ENCODE measurements around the gene DUOXA2.

DUOXA2 gene

GRCh38 chr15:45116482-45117307 lies 2.6 kb downstream of the DUOXA2 start:
- DNase-seq (ENCODE audit: low spot score) (no peak), FAIRE-seq (no peak)

GRCh38 chr15:45117308-45118130 lies 3.4 kb downstream of the DUOXA2 start:
- DNase-seq (ENCODE audit: low spot score) (no peak), FAIRE-seq (no peak)

GRCh38 chr15:45118131-45118588 lies 4.0 kb downstream of the DUOXA2 start:
- peak; percentile 69 for DNase-seq (ENCODE audit: low spot score)
- FAIRE-seq = no peak

DNA sequence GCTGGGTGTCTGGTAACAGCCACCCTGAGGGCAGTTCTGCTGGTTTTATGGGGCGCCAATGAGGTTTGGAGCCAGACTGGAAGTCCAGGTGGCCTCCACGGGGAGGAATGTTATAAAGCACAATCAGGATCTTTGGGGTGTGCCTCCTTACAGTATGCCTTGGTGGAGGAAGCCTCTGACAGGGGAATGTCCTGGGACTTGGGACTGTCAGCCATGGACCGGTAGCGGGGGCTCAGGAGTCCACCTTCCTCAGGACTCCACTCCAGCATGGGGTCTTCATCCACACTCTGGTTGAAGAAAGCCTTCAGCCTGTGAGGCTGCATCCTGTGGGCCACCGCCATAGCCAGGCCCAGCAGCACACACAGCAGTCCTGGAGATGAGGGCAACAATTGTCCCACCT lies 4.9 kb downstream of the DUOXA2 start:
- DNase-seq (ENCODE audit: low spot score) (no peak), FAIRE-seq (no peak)

DNA sequence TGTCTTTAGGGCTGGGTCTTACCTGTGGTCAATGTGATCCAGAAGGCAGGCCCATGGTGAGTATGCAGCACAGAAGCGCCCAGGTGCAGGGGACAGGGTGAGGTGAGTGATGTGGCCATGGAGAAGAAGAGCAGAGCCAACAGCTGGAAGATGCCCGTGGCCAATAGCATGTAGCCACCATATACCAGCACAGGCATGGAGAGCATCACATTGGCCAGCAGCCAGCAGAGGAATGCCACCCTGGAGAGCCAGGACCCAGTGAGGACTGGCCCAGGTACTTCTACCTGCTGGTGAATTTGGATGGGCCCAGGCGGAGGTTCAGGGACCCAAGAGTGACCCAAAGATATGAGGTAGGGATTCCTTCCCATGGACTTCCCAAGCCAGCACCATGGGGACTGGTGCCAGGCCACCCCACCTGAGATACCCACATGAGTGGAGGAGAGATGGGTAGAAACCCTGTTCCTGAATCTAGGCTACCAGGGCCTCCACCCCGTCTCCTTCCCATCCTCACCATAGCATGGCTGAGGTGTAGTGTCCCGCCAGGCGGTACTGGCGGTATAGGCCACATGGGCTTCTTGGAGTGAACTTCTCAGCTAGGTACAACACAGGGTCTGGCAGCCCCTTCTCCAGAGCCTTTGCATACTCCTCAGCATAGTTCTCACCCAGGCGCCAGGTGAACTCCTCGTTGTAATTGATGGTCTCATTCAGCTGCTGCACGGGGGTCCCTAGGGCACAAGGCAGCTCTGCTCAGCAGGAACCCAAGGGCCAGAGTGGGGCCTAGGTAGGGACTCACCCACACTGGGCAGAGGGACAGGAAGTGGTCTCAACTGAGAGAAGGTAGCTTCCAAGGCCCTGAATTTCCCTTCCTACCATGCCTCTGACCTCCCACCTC lies 6.2 kb downstream of the DUOXA2 start:
- no peak for DNase-seq (ENCODE audit: low spot score)
- no peak for FAIRE-seq

GRCh38 chr15:45121020-45121419 lies 6.9 kb downstream of the DUOXA2 start:
- no peak for DNase-seq (ENCODE audit: low spot score)
- FAIRE-seq = no peak

GRCh38 chr15:45121706-45122417 lies 7.7 kb downstream of the DUOXA2 start:
- FAIRE-seq (peak; percentile 78), DNase-seq (ENCODE audit: low spot score) (peak; percentile 83)

DNA sequence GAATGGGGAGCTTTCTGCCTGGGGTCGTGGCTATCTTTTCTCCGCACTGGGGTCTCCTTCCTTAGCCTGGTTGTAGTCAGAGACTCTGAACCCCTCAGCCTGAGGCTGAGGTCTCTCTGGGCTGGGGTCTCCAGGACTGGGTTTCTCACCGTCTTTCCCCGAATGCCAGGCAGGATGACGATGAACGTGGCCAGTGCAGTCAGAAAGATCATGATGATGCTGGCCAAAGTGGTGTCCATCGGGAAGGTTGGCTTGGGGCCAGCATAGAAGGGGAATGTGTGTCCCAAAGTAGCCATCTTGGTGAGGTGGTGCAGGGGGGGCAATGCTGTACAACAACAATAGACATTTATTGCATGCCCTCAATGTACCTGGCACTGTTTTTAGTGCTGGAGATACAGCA lies 8.6 kb downstream of the DUOXA2 start:
- FAIRE-seq (no peak), DNase-seq (ENCODE audit: low spot score) (no peak)

- DNase-seq (ENCODE audit: low spot score) (no peak), FAIRE-seq (no peak)
Observed at GRCh38 chr15:45123397-45123796, 9.3 kb downstream of the DUOXA2 start.

DNA sequence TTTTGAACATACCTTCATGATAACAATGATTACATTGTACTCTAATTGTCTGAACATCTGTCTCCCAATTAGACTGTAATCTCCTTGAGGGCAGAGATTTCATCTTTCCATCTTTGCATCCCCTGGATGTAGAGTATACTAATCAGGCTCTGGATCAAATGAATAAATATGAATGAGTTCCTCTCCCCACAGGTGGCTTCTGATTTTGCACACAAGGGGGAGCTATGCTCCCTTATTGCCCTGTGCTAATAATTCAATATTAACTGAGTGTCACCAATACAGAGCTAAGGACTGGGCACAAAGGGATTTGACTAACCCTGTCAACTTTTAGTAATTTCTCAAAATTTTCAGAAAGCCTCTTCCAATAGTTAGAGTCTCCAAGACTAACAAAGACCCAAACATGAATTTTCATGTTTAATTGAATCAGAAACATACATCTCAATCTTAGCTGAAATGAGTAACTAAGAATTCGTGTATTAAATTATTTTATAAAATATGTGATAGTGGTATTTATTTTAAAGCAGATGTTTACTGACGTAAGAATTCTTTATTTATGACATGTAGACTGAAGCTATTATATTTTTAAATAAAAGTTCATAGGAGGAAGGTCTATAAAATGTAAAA lies 12.5 kb downstream of the DUOXA2 start:
- DNase-seq (ENCODE audit: low spot score) = peak; percentile 22
- no peak for FAIRE-seq

- no peak for DNase-seq (ENCODE audit: low spot score)
- FAIRE-seq = no peak
Observed at GRCh38 chr15:45128971-45129639, 15.0 kb downstream of the DUOXA2 start.

DNA sequence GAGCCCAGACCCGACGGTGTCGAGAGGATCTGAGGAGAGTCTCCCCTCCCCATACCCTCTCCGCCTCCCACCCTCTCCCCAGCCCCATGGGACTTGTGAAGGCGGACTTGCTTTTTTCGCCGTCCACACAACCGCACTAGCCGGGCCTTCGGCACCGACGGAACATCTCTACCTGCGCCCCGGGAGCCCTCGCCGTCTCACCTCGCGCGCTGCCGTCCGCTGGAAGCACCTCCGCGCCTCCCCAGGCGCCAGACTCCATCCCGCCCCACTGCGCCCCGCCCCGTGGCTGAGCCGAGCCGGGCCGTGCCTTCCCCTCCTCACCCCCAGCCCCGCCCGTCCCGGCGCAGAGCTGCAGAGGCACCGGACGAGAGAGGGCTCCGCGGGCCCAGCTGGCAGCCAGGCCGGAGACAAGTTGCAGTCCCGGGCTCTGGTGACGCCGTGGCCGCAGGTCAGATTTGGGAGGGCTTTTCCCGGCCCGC lies 15.6 kb downstream of the DUOXA2 start, which contains the start of the genes DUOX1 and DUOXA1:
DUOX1 (plus strand) TSS at position 344 of the 479 bp plus-strand sequence. CDS start 1,973 bp downstream, outside the sequence.
DUOXA1 (minus strand) TSS at position 229 of the 479 bp plus-strand sequence. CDS start 6,865 bp downstream, outside the sequence.
- no peak for DNase-seq (ENCODE audit: low spot score)
- no peak for FAIRE-seq

GRCh38 chr15:45130291-45131000 lies 16.3 kb downstream of the DUOXA2 start:
- DNase-seq (ENCODE audit: low spot score) (no peak), FAIRE-seq (no peak)

- DNase-seq (ENCODE audit: low spot score) (no peak), FAIRE-seq (no peak)
Observed at GRCh38 chr15:45131510-45131909, 17.4 kb downstream of the DUOXA2 start.

- DNase-seq (ENCODE audit: low spot score) (no peak), FAIRE-seq (no peak)
Observed at GRCh38 chr15:45132844-45133560, 18.9 kb downstream of the DUOXA2 start.

GRCh38 chr15:45133561-45133920 lies 19.4 kb downstream of the DUOXA2 start:
- FAIRE-seq = no peak

DNA sequence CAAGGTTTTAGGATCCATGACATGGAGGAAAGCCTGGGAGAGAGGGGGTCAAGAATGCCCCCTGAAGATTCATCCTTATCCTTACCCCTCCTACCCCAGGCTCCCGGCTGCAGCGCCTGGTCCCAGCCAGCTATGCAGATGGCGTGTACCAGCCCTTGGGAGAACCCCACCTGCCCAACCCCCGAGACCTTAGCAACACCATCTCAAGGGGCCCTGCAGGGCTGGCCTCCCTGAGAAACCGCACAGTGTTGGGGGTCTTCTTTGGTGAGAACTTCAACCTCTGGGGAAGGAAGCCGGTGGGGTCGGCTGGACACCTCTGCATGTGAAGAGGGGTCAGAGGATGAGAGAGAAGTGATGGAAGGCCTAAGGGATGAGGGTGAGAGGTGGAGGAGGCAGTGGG lies 19.9 kb downstream of the DUOXA2 start:
- FAIRE-seq = no peak
- DNase-seq (ENCODE audit: low spot score) = no peak

More at GRCh38 chr15:45133561-45133920, 19.4 kb downstream of the DUOXA2 start:
- no peak for DNase-seq (ENCODE audit: low spot score)
